Mammary microvascular endothelial cell (primary cell): ENCODE data around the gene PSMA8. TPM values are rescaled to one million over a fixed set of nuclear protein-coding genes. Genes with fewer than 3 reads are reported as not detected.

Source experiments
- total RNA-seq: library from RNA; depleted of rRNA; stranded (reverse); fragments of >200 nt; gene quantifications from 2 replicates; pipeline ENCODE4 v1.2.3, GENCODE V29; 2015

The PSMA8 gene
- not detected in 2 replicates for total RNA-seq

GRCh38 chr18:26133652-26134051, at the start of gene PSMA8:
Gene PSMA8 (plus strand): TSS chr18:26133869. CDS start chr18:26133966, 97 bp downstream.

DNA sequence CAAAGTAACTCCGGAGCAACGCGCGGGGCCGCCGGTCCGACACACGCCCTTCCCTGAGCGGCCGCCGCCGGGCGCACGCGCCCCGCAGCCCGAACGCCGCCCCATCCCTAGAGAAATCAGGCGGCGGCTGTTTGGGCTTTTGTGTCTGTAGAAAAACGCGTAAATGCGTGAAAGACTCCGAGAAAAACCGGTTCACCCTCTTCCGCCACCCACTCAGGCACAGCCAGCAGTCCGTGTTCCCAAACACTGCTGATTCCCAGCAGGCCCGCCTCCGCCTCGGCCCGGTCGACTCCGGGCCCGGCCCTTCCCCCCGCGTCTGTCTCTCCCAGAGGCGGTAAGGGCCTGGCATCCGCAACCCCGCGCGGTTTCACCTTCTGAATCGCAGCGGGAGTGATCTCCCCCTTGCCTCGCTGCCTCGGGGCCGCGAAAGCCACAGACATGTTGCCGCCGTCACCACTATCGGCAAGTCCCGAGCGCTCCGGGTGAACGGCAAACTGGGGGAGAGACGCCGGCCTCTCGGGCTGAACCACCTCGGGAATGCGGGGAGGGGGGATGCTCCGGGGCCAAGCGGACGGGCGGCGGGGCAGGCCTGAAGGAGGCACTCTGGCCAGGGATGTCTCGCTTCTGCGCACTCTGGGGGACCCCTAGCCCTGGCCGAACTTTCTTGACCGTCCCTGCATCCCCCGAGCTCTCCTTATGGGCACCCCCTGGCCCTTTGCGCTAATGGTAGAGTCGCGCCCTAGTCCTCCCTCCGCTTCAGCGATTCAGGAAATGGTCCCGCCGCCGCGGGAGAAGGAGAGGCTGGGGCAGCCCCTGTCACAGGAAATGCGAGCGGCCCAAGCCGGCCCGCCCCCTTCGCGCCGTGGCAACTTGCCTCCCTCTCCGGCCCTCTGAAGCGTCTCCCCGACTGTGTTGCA, 43.3 kb upstream of the PSMA8 start, which contains the start of gene SS18:
Gene SS18 (minus strand): TSS at position 484 of the 917 bp plus-strand sequence. CDS start 44 bp downstream, at position 440.

GRCh38 chr18:26226229-26227050, 92.8 kb downstream of the PSMA8 start, which contains the start of gene TAF4B:
Gene TAF4B (plus strand): TSS chr18:26226445. CDS start chr18:26226934, 489 bp downstream.

Other genes with a start within 250 kb of the PSMA8 start
- 42.7 and 48.2 TPM in 2 replicates for gene SS18, start 43.3 kb upstream of the PSMA8 start, total RNA-seq
- 4.3 and 5.5 TPM in 2 replicates for gene TAF4B, start 92.6 kb downstream of the PSMA8 start, total RNA-seq